Mucosa of descending colon (tissue), 3 donors: ENCODE results near the gene PLA2G2D. TPM values are rescaled to one million over a fixed set of nuclear protein-coding genes. Genes with fewer than 3 reads are reported as not detected.

Source experiments
- ATAC-seq: fragments of 200-7000 bp; cut with Tn5 transposase; one replicate; pipeline ENCODE4 v1.9.1; 2020; ENCODE audit warnings: mild to moderate bottlenecking, moderate library complexity
- DNase-seq, 3 donors: peaks; one replicate each; pipeline ENCODE4 v3.0.0-alpha.2; 2020
- H3K36me3 ChIP-seq: fragments of 200-600 bp; one replicate; pipeline ENCODE4 v1.8.0; 2021; ENCODE audit warnings: low read depth, mild to moderate bottlenecking
- H3K4me1 ChIP-seq: fragments of 200-600 bp; one replicate; pipeline ENCODE4 v1.8.0; 2021; ENCODE audit warnings: low read depth, mild to moderate bottlenecking
- H3K4me3 ChIP-seq: fragments of 200-600 bp; one replicate; pipeline ENCODE4 v1.8.0; 2021; ENCODE audit warnings: mild to moderate bottlenecking
- H3K9me3 ChIP-seq: fragments of 200-600 bp; one replicate; pipeline ENCODE4 v1.8.0; 2021; ENCODE audit warnings: mild to moderate bottlenecking
- intact Hi-C, 2 donors: fragments of 100-400 bp; cut with DNase I in 1 of 2; cut with micrococcal nuclease in 1 of 2; formaldehyde crosslinking; loops; one replicate each; pipeline versions ENCODE4 v1.11.0 to v1.11.1; 2022; cut with DNase I, micrococcal nuclease
- total RNA-seq, 3 donors: library from RNA; stranded (reverse); fragmentation: NEBNext Ultra II Directional in 2 of 3; extraction: Animal tissue kit (Norgen Biotek cat#: 25700) in 2 of 3; gene quantifications; one replicate each; pipeline versions ENCODE4 v1.2.1 to v1.2.4, GENCODE V29; 2021 to 2023
- TF ChIP-seq, protein P1 (sequence below): fragments of 200-600 bp; IDR thresholded peaks from one replicate; pipeline ENCODE4 v1.8.0; 2022; ENCODE audit warnings: antibody characterized with exemption, mild to moderate bottlenecking
- donor health status: DM: no; HTN: no; CAD: no; lungs with moderate emphysema.
- donor health status: DM: no; HTN: no; CAD: no.
- donor health status: DM: no; HTN: yes; CAD: no.

Gene PLA2G2D
- total RNA-seq, 3 donors from 2014 or later: 0.22 TPM; not detected in 2

DNA sequence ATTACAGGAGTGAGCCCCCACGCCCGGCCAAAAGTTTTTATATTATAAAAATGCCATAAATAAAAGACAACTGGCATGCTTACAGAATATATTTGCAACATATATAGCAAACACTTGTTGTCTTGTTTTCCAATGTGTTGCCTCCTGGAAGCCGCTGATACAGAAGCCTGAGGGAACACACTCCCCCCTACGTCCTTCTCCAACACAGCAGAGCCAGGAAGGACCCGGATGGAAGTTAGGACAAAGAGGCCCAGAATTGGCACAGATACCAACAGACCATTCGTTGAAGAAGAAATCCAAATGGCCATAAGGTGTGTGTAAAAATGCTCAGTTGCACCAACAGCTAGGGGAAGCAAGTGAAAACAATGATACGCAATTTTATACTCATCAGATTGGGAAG lies 50.6 kb downstream of the PLA2G2D start:
- ATAC-seq (no peak), DNase-seq (no peak)
- TF ChIP-seq, protein P1, sequence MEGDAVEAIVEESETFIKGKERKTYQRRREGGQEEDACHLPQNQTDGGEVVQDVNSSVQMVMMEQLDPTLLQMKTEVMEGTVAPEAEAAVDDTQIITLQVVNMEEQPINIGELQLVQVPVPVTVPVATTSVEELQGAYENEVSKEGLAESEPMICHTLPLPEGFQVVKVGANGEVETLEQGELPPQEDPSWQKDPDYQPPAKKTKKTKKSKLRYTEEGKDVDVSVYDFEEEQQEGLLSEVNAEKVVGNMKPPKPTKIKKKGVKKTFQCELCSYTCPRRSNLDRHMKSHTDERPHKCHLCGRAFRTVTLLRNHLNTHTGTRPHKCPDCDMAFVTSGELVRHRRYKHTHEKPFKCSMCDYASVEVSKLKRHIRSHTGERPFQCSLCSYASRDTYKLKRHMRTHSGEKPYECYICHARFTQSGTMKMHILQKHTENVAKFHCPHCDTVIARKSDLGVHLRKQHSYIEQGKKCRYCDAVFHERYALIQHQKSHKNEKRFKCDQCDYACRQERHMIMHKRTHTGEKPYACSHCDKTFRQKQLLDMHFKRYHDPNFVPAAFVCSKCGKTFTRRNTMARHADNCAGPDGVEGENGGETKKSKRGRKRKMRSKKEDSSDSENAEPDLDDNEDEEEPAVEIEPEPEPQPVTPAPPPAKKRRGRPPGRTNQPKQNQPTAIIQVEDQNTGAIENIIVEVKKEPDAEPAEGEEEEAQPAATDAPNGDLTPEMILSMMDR: no peak

DNA sequence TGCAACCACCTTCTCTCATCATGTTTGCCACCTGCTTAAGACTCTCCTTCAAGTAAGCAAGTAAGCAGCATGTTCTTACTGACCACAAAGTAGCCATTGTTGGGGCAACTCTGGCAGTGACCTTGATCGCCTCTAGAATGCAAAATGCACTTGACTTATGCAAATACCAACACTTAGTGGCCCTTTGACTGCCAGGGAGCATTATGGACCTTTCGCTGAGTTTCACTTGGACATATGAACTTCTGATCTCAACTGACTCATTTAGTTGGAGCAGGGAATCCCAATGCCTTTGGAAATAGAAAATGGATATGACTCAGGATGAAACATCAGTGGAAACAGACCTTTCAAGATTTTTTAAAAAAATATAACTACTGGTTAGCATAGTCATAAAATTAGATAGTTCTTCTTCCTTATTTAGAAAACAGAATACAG lies 55.5 kb downstream of the PLA2G2D start:
- intact Hi-C loops: no loop called here
- DNase-seq: no peak
- Histone ChIP-seq H3K9me3 (no peaks in the 10 kb centered on the region), H3K4me1 (no peaks in the 10 kb centered on the region), H3K36me3 (no peaks in the 10 kb centered on the region), H3K4me3 (no peak overlapping the region)
- peak; percentile 19 for ATAC-seq
- TF ChIP-seq, protein P1: no peak

More for the DNA sequence above, 50.6 kb downstream of the PLA2G2D start:
- Histone ChIP-seq H3K9me3 (no peaks in the 10 kb centered on the region), H3K4me1 (no peaks in the 10 kb centered on the region), H3K36me3 (no peaks in the 10 kb centered on the region), H3K4me3 (no peak overlapping the region)
- intact Hi-C loops: no loop called here

Other genes with a start within 250 kb of the PLA2G2D start
- 10 to 100 TPM in 2 of 3 donors, 1 to 10 TPM in 1; 7.8 to 15.4 (median 11.6) TPM for gene OTUD3, start 237.1 kb downstream of the PLA2G2D start, total RNA-seq
- not detected for gene PLA2G2E, start 195.9 kb downstream of the PLA2G2D start, total RNA-seq
- 1,000 to 10,000 TPM in 1 of 3 donors, 100 to 1,000 TPM in 1, 10 to 100 TPM in 1; 34.8 to 2,765 (median 275) TPM for gene PLA2G2A, start 139.9 kb downstream of the PLA2G2D start, total RNA-seq
- gene PLA2G5, start 49.3 kb downstream of the PLA2G2D start, total RNA-seq: 10 to 100 TPM in 1 of 3 donors, under 1 TPM in 2; 0.78 to 16.2 (median 0.94) TPM
- gene PLA2G2F, start 19.8 kb upstream of the PLA2G2D start, total RNA-seq: under 1 TPM in 2 of 3 donors, not detected in 1; 0.12 to 0.80 TPM
- gene UBXN10, start 66.6 kb upstream of the PLA2G2D start, total RNA-seq: 10 to 100 TPM in 1 of 3 donors, 1 to 10 TPM in 2; 5.8 to 15.5 (median 5.8) TPM
- gene PLA2G2C, start 67.0 kb upstream of the PLA2G2D start, total RNA-seq: 1 to 10 TPM in 1 of 3 donors, under 1 TPM in 1, not detected in 1; 0.55 to 2.1 TPM
- gene VWA5B1, start 171.3 kb upstream of the PLA2G2D start, total RNA-seq: 1 to 10 TPM in 1 of 3 donors, under 1 TPM in 2; 0.16 to 2.1 (median 0.80) TPM